MM.1S (cell line): Measurements from ENCODE around the gene IER5.
"Not testable (repeated sequence)": the region's sequence is repeated elsewhere in the genome, so short reads cannot be mapped to it uniquely, and the experiment has no call there.

Experiments used
- DNase-seq: peaks from one replicate; pipeline ENCODE4 v3.0.0-alpha.2; 2015
- H2AFZ ChIP-seq: fragments of 300-600 bp; sonication (generic); 2 replicates; pipeline ENCODE4 v1.6.0; 2016; ENCODE audit warnings: antibody characterized with exemption, low read length
- H3F3A ChIP-seq: fragments of 300-600 bp; sonication (generic); 2 replicates; pipeline ENCODE4 v1.6.1; 2016; ENCODE audit warnings: mild to moderate bottlenecking, antibody characterized with exemption, low read length, moderate library complexity, mixed read lengths; ENCODE audit not compliant: insufficient read depth
- H3K27ac ChIP-seq: fragments of 300-600 bp; sonication (generic); 2 replicates; pipeline ENCODE4 v1.5.1; 2016; ENCODE audit warnings: mild to moderate bottlenecking, low read length
- H3K27me3 ChIP-seq: fragments of 300-600 bp; sonication (generic); replicated peaks from 2 replicates; pipeline ENCODE4 v1.6.0; 2016; ENCODE audit warnings: low read length; ENCODE audit not compliant: insufficient read depth
- H3K36me3 ChIP-seq: fragments of 300-600 bp; sonication (generic); replicated peaks from 2 replicates; pipeline ENCODE4 v1.6.1; 2016; ENCODE audit warnings: mild to moderate bottlenecking, low read length, mixed read lengths; ENCODE audit not compliant: insufficient read depth
- H3K4me1 ChIP-seq: fragments of 300-600 bp; sonication (generic); 2 replicates; pipeline ENCODE4 v1.6.1; 2016; ENCODE audit warnings: low read length, mixed read lengths
- H3K4me2 ChIP-seq: fragments of 300-600 bp; sonication (generic); 2 replicates; pipeline ENCODE4 v1.6.0; 2016; ENCODE audit warnings: low read depth, low read length
- H3K4me3 ChIP-seq: fragments of 300-600 bp; sonication (generic); 2 replicates; pipeline ENCODE4 v1.5.1; 2016; ENCODE audit warnings: low read length, mixed read lengths
- H3K79me2 ChIP-seq: fragments of 300-600 bp; sonication (generic); 2 replicates; pipeline ENCODE4 v1.6.1; 2016; ENCODE audit warnings: mixed run types, low read length, mixed read lengths
- H3K9ac ChIP-seq: fragments of 300-600 bp; sonication (generic); 2 replicates; pipeline ENCODE4 v1.6.1; 2016; ENCODE audit warnings: low read length, mixed read lengths
- H3K9me2 ChIP-seq: fragments of 300-600 bp; sonication (generic); replicated peaks from 2 replicates; pipeline ENCODE4 v1.6.1; 2016; ENCODE audit warnings: mild to moderate bottlenecking, low read length, mixed read lengths; ENCODE audit not compliant: insufficient read depth
- H3K9me3 ChIP-seq: fragments of 300-600 bp; sonication (generic); replicated peaks from 2 replicates; pipeline ENCODE4 v1.6.1; 2016; ENCODE audit warnings: mild to moderate bottlenecking, low read length, mixed read lengths; ENCODE audit not compliant: insufficient read depth
- H4K20me1 ChIP-seq: fragments of 300-600 bp; sonication (generic); 2 replicates; pipeline ENCODE4 v1.6.1; 2016; ENCODE audit warnings: mild to moderate bottlenecking, low read length, moderate library complexity, mixed read lengths; ENCODE audit not compliant: insufficient read depth
- EZH2 ChIP-seq: fragments of 300-600 bp; sonication (generic); optimal IDR thresholded peaks from 2 replicates; pipeline ENCODE3; 2017; ENCODE audit warnings: low read depth, mild to moderate bottlenecking, antibody characterized with exemption, low read length, mixed read lengths
- EZH2phosphoT487 ChIP-seq: fragments of 300-600 bp; sonication (generic); IDR thresholded peaks from 2 replicates; pipeline ENCODE4 v1.6.1; 2018; ENCODE audit warnings: antibody characterized with exemption, low read length
- TF ChIP-seq, protein P1 (sequence below): fragments of 300-600 bp; sonication (generic); IDR thresholded peaks from 2 replicates; pipeline ENCODE4 v1.5.1; 2016; ENCODE audit warnings: antibody characterized with exemption, low read length, mixed read lengths

IER5 gene

DNA sequence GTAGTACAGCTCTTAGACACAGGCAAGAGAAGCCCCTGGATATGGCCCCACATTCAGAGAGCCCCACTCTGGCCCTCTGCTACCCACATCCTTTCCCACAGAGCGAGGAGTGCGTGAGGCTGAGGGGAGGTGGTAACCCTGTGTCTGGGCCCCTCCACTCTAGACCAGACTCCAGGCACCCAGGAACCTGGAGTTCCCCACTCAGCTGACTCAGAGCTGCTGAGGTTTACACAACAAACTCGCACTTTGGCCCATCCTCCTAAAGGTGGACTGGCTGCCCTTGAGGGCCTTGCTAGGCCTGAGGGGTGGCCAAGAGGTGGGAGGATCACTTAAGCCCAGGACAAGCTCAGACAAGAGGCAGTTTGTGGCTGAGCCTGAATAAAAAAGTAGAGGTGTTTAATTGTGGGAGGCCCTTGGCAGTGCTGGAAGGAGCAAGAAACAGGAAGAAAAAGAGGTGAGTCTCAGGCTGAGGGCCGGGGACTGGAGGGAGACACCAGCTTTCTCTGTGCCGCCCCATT is 44.0 kb upstream of the IER5 start:
- no peak overlapping the region for H3K4me3 ChIP-seq
- TF ChIP-seq, protein P1, sequence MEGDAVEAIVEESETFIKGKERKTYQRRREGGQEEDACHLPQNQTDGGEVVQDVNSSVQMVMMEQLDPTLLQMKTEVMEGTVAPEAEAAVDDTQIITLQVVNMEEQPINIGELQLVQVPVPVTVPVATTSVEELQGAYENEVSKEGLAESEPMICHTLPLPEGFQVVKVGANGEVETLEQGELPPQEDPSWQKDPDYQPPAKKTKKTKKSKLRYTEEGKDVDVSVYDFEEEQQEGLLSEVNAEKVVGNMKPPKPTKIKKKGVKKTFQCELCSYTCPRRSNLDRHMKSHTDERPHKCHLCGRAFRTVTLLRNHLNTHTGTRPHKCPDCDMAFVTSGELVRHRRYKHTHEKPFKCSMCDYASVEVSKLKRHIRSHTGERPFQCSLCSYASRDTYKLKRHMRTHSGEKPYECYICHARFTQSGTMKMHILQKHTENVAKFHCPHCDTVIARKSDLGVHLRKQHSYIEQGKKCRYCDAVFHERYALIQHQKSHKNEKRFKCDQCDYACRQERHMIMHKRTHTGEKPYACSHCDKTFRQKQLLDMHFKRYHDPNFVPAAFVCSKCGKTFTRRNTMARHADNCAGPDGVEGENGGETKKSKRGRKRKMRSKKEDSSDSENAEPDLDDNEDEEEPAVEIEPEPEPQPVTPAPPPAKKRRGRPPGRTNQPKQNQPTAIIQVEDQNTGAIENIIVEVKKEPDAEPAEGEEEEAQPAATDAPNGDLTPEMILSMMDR = no peak
- TF ChIP-seq EZH2phosphoT487 (no peak), EZH2 (no peak)
- peaks cover 18% of the 10 kb centered on the region for H3K79me2 ChIP-seq
- no peaks in the 10 kb centered on the region for H4K20me1 ChIP-seq
- no peaks in the 10 kb centered on the region for H3F3A ChIP-seq
- H3K9ac ChIP-seq = no peak overlapping the region
- no peak overlapping the region for H3K27ac ChIP-seq
- no peak for DNase-seq
- H3K9me3 ChIP-seq = no peaks in the 10 kb centered on the region
- H3K36me3 ChIP-seq = no peaks in the 10 kb centered on the region
- no peak overlapping the region for H3K4me2 ChIP-seq
- H3K27me3 ChIP-seq = no peaks in the 10 kb centered on the region
- H3K9me2 ChIP-seq = no peaks in the 10 kb centered on the region
- H3K4me1 ChIP-seq = no peaks in the 10 kb centered on the region
- no peak overlapping the region for H2AFZ ChIP-seq

DNA sequence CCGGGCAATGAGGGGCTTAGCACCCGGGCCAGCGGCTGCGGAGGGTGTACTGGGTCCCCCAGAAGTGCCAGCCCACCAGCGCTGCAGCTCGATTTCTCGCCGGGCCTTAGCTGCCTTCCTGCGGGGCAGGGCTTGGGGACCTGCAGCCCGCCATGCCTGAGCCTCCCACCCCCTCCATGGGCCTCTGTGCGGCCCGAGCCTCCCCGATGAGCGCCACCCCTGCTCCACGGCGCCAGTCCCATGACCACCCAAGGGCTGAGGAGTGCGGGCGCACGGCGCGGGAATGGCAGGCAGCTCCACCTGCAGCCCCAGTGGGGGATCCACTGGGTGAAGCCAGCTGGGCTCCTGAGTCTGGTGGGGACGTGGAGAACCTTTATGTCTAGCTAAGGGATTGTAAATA is 42.6 kb upstream of the IER5 start:
- not testable (repeated sequence) for H3K9me3 ChIP-seq, H3K4me2 ChIP-seq, H3K36me3 ChIP-seq, DNase-seq, H3K4me1 ChIP-seq, H3F3A ChIP-seq, H2AFZ ChIP-seq, H3K27me3 ChIP-seq, H3K9ac ChIP-seq, H4K20me1 ChIP-seq, H3K79me2 ChIP-seq, H3K9me2 ChIP-seq, H3K27ac ChIP-seq, H3K4me3 ChIP-seq

DNA sequence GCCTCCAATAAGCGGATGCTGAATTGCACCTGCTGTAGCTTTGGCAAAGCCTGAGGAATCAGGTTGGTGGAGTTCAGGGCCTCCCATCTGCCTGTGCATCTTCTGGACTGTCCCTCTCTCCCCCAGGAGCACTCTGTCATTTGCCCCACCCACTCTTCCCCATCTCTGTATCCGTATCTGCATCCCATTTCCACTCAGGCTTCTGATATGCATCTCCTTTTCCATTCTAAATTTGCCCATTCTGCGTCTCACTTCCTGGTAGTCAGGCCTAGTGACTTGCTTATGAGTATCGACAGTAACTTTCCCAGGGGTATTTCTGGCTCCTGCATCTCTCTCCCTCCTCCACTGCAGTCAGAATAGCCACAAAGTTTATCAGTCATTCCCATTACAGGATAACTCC is 39.1 kb upstream of the IER5 start:
- Histone ChIP-seq H3K79me2 (no peaks in the 10 kb centered on the region), H2AFZ (no peak overlapping the region), H3K27me3 (no peaks in the 10 kb centered on the region), H3K4me3 (no peak overlapping the region), H3K27ac (no peak overlapping the region), H3K9me3 (no peaks in the 10 kb centered on the region), H4K20me1 (no peaks in the 10 kb centered on the region), H3K4me2 (no peak overlapping the region), H3K9me2 (no peaks in the 10 kb centered on the region), H3K4me1 (no peaks in the 10 kb centered on the region), H3K36me3 (no peaks in the 10 kb centered on the region), H3K9ac (no peak overlapping the region), H3F3A (no peaks in the 10 kb centered on the region)
- TF ChIP-seq, protein P1 = no peak
- TF ChIP-seq EZH2 (no peak), EZH2phosphoT487 (no peak)
- DNase-seq = no peak

DNA sequence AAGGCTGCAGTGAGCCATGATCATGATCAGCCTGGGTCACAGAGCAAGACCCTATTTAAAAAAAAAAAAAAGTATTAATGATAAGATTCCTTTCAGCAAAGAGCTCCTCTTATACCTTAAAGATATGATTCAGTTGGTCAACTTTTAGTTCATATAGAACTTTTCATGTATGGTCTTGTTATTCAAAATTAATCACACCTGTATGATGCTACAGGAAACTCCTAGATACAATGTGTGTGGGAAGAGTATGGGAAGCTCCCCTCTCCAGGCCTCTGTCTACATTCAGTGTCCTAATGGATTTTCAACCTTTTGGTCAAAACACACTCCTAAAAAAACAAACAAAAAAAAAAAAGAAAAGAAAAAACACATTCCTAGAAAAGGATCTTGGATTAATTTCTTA is 37.6 kb upstream of the IER5 start:
- Histone ChIP-seq H3K4me3 (no peak overlapping the region), H3K36me3 (no peaks in the 10 kb centered on the region), H3K4me1 (no peaks in the 10 kb centered on the region), H3K9me3 (no peaks in the 10 kb centered on the region), H4K20me1 (no peaks in the 10 kb centered on the region), H3K27ac (no peak overlapping the region), H3K4me2 (no peak overlapping the region), H3K27me3 (no peaks in the 10 kb centered on the region), H3F3A (no peaks in the 10 kb centered on the region), H3K9ac (no peak overlapping the region), H3K79me2 (no peaks in the 10 kb centered on the region), H2AFZ (no peak overlapping the region), H3K9me2 (no peaks in the 10 kb centered on the region)
- TF ChIP-seq, protein P1 = no peak
- no peak for TF ChIP-seq EZH2phosphoT487
- no peak for TF ChIP-seq EZH2
- no peak for DNase-seq
